ENCODE measurements around the gene PAK1.

- TF ChIP-seq SUZ12 (IDR thresholded peaks at IDR 0.05): no peak
- TF ChIP-seq FOXM1 (IDR thresholded peaks at IDR 0.05; ENCODE audit: borderline replicate concordance): no peak
- TF ChIP-seq ARNT (IDR thresholded peaks at IDR 0.05): no peak
- no peak for TF ChIP-seq ZNF384 (IDR thresholded peaks at IDR 0.05)
- no peak for TF ChIP-seq FOXA1 (IDR thresholded peaks at IDR 0.05)
- TF ChIP-seq SP1 (IDR thresholded peaks at IDR 0.05): no peak
- TF ChIP-seq BHLHE40 (IDR thresholded peaks at IDR 0.05; ENCODE audit: borderline replicate concordance): no peak
- TF ChIP-seq ELF4 (IDR thresholded peaks at IDR 0.05): no peak
- no peak for TF ChIP-seq FOXK2 (IDR thresholded peaks at IDR 0.05)
- TF ChIP-seq, protein P1, sequence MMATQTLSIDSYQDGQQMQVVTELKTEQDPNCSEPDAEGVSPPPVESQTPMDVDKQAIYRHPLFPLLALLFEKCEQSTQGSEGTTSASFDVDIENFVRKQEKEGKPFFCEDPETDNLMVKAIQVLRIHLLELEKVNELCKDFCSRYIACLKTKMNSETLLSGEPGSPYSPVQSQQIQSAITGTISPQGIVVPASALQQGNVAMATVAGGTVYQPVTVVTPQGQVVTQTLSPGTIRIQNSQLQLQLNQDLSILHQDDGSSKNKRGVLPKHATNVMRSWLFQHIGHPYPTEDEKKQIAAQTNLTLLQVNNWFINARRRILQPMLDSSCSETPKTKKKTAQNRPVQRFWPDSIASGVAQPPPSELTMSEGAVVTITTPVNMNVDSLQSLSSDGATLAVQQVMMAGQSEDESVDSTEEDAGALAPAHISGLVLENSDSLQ (IDR thresholded peaks at IDR 0.05): no peak
Measured at GRCh38 chr11:77340501-77340900, 133.4 kb downstream of the PAK1 start.

Data from HEK293T (cell line).